Hypothalamus (tissue), 51 donors: ENCODE measurements around the gene EIPR1.
"Not testable (repeated sequence)": the region's sequence is repeated elsewhere in the genome, so short reads cannot be mapped to it uniquely, and the experiment has no call there.

Source experiments
- DNase-seq, 51 donors: peaks; one replicate each; lab custom pipeline; 2025; lab: John Stamatoyannopoulos, UW

EIPR1 gene

DNA sequence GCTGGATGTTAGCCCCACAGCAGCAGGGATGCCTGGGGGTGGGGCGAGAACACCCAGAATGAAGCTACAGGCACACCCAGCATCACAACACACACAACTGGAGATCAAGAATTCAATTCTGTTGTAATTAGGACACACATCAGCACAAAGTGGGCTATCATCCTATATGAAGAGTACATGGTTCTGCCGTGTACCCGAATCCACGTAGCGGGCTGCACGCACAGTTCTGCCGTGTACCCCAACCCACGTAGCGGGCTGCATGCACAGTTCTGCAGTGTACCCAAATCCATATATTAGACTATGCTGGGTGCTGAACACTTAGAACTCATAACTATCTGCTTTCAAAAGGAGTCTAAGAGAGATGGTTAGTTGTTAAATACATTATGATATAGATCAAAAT lies 86.5 kb downstream of the EIPR1 start:
- DNase-seq: no peak

DNA sequence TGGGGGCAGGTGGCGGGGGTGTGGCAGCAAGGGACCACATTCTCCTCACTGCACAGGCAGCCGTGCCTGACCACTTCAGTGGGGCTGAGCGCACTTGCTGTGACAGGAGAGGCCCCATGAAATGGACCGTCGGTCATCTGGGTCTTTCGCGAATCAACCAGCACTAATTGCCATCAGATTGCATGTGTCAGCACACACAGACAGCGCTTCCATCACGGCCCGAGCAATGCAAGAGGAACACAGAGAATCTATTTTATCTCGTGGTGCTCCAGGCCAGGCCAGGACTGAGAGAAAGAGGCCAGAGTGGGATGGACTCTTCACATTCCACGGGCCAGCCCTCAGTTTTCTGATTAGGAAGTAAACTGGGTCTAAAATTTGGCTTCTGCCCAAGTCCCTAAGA lies 87.0 kb downstream of the EIPR1 start:
- no peak for DNase-seq

DNA sequence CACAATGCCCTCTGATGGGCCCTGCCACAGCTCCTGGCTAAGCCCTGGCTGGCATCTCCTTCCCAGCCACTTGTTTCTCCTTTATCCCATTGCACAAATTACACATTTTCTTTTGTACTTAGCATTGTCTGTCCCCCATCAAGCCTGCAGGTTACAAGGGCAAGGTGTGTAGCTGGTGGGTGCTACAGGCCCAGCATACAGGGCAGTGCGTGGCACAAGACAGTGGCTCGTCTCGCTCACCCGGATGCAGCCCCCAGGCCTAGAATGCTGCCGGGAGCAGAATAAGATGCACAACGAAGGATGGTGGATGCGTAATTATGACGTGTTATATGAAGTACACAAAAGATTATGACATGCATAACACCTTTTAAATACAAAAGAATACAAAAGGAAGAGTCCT lies 87.6 kb downstream of the EIPR1 start:
- peak in 1 of 51 donors; percentile 29 for DNase-seq

DNA sequence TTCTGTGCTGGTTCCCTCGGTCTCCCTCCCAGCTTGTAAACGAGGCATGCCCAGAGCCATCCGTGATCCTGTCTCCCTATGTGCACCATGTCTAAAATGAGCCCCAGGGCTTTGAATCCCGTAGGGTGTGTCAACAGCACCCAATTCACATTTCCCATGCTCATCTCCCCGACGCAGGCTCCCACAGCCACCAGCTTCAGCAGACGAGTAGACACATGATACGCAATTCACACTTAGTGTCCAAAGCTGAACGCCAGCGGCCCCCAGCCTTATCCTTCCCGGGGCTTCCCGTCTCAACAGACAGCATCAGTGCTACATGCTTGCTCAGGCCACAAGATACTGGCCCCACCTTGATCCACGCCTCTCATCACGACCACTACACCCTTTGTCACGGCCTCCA lies 88.1 kb downstream of the EIPR1 start:
- DNase-seq: peak in 1 of 51 donors; percentile 47

DNA sequence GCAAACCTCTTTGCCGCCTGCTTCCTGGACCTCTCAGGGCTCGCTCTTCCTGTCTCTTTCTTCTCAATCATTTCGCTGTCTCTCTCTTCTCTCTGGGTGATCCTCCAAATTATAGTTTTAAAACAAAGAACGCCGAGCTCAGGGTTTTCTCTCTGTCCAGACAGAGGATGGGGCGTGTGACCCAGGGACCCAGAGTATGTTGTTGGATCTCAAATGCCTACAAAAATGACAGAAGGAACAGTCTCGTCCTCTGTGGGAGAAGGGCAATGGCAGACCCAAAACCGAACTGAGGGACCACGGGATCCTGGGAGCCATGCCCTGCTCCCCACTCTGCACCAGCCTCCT lies 88.5 kb downstream of the EIPR1 start:
- DNase-seq: no peak

DNA sequence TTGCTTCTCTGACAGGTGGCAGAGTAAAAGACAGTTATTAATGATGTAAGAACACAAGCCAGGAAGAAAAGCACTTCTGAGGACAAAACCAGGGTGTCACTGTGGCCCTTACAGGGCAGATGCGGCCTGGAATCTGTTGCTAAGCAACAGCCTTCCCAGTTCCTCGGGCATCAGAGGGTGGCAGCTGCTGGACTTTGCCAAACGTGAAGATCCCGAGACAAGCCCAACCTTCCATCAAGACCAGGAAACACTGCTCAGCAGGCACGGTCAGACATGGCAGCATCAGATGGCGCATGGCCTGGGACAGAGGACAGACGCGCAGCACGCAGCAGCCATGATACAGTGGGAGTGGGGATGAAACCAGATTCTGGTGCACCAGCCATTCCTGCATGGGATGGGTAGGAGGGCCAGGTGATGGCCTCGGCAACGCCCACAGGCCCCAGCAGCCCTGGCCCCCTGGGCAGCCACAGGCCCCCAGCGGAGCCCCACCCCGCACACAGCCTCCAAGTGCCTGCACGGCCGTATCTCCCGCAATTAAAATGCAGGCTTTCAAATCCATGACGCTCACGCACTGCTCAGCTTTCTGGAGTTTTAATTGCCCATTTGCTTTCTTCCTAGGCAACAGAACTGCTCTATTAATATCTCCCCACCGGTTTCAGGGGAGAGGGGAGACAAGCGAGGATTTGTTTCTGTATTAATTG lies 89.0 kb downstream of the EIPR1 start:
- DNase-seq: peak in 6 of 51 donors; percentile 15 to 56 (median 30)

DNA sequence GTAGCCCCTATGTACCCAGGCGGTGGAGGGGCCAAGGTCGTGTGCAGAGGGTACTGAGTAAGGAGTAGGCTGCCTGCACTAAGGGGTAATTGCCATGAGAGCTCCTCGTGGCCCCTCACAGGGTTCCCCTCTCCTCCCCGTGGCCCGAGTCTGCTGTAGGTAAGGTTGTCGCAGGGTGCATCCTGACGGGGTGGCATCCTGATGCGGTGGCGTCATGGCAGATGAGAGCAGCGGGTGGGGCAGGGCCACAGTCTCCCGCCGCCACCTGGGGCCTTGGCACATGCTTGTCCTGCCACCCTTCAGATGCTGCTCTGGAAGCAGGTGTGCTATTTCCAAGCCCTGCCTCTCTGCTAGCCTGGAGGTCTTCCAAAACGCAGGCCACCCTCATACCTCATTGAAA lies 89.7 kb downstream of the EIPR1 start:
- DNase-seq: no peak

DNA sequence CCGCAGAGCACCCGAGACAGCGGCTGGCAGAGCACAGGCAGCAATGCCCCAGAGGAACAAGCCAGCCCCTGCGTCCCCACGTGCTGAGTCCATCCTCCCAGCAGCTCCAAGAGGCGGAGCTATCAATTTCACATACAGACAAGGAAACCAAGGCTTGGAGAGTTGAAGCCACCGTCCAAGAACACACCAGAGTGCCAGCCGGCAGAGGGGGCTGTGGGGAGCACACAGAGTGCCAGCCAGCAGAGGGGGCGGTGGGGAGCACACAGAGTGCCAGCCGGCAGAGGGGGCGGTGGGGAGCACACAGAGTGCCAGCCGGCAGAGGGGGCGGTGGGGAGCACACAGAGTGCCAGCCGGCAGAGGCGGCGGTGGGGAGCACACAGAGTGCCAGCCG lies 91.0 kb downstream of the EIPR1 start:
- peak in 1 of 51 donors; percentile 28 for DNase-seq

DNA sequence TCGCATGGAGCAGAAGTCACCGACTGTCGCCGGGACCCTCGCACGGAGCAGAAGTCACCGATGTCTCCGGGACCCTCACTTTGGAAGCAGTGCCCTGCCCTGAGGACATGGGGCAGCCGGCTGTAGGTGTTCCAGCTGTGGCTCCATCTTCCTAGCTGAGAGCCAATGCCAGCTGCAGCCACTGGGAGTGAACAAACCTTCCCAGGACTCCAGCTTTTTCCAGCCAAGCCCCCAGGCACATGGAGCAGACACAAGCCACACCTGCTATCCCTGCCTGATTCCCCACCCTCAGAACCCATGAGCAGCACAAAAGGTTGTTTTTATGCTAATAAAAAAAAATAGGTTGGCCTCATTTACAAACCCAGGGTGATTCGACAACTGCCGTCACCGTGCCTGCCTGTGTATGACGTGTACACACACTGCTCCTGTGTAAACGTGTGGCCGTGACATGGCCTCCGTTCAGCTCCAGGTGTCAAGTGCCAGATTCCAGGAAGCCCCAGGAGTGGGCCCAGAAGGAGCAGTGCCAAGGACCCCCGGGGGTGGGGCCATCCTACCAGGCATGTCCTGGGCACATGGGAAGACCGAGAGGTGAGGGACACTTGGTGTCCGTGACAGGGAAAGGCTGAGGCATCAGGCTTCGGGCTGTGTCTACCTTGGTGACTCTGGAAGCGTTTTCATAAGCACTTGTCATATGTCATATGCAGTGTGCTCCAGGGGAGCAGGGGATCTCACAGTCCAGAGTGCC lies 91.5 kb downstream of the EIPR1 start:
- DNase-seq: no peak

DNA sequence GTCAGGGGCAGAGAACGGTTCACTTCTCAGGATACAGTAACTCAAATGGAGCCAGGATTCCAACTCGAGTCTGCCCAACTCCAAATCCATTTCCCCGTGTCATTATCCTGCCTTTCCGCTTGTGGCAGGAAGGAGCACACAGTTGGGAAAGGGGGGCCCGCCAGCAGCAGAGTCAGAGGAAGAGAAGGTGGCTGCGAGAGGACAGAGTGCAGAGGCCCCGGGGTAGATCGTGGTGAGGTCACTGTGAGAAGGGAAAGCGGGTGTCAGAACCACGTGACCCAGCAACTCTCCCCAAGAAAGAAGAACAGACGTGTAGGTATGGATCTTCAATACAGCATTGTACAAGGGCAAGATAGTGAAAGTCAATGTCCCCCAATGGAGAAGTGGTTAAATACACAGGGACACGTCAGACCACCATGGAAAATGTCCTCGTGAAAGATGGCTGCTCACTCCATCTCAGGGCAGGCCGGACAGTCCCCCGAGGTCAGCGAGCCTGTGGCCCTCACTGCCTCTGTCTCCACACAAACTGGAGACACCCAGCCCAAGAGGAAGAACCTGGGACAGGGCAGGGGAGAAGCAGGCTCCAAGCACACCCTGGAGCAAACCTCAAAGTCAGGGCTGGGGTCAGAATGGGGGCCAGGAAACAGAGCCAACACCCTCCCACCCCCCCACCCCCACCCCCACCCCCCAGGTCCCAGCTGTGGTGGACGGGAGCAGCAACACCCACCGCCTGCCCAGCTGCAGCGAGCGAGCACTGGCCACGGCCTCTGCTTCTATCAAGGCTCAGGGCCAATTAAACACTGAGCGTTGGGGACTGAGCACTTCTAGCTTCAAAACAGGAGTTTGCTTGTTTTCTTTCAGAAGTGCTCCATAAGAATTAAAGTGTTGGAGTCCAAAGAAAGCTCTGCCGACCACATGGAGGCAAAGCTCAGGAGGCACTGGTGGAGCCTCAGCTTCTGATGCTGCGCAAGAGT lies 92.7 kb downstream of the EIPR1 start:
- peak in 1 of 51 donors; percentile 20 for DNase-seq

DNA sequence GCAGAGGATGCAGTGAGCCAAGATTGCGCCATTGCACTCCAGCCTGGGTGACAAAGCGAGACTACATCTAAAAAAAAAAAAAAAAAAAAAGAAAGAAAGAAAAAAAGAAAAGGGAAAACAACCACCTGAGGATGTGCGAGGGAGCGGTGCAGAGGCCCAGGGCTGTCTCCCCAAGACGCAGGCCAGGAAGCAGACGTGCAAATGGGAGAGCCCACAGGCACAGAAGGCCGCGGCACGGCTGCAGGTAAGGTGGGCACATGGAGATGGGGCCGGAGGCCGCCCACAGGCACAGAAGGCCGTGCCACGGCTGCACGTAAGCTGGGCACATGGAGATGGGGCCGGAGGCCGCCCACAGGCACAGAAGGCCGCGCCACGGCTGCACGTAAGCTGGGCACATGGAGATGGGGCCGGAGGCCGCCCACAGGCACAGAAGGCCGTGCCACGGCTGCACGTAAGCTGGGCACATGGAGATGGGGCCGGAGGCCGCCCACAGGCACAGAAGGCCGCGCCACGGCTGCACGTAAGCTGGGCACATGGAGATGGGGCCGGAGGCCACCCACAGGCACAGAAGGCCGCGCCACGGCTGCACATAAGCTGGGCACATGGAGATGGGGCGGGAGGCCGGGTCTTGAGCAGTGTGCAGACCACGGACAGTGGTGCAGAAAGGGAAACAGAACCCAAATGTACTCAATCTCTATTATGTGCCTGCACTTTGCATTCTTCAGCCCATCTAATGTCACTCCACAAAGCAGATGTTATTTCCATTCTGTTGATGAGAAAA lies 93.6 kb downstream of the EIPR1 start:
- not testable (repeated sequence) for DNase-seq

DNA sequence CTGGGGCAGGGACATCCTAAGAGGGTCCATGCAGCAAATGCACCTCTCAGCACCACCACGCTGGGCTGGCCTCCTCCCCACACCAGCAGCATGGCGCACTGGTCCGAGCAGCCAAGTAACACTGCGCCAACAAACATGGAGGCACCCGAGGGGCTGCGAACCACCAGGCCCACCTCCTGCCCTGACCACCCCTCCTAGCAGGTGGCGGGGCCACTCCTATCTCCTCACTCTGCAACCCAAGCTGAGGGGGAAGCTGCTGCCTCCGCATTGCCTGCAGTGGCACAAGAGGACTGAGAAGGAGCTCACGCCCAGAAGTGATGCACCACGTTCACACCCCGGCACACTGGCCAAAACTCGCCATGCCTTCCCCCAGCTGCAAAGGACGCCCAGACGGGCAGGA lies 94.4 kb downstream of the EIPR1 start:
- DNase-seq: no peak

DNA sequence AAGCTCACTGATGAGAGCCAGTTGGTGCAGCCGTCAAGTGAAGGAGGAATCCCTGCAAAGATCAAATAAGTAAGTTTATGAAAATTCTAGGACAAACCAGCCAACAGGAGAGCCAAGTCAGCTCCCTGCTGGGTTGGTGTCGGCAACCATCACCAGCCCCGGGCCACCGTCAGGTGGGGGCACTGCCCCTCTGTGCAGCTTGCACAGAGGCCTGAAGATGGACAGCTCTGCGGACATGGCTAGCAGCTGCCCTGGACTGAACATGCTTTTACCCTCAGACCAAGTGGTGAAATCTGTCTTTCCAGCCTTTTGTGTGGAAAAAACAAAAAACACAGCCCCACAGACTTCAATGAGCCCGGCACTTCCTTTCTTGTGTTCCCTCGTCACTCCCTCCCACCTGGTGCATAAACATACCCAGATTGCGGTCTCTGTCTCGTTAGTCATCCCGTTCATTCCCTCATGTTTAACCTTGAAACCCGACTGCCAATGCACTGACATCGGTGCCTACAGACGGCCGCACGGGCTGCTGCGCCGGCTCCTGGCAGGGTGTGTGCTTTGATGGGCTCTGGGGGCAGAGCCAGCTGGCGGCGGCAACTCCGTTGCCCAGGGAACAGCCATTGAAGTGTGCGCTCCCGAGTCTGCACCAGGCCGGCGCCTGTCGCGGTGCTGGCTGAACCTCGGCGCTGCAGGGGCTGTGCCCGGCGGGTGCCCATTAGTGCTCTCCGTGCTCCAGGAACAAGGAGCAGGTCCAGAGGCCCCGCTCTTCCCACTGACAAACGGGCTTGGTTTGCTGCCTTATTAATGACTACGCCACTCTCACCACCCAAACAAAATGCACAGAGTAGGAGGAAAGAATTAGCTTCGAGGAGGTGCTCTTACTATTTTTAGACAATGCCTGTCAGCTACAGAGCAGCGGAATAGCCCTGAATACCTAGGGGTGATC lies 95.3 kb downstream of the EIPR1 start:
- DNase-seq: peak in 44 of 51 donors; percentile 22 to 86 (median 67)

DNA sequence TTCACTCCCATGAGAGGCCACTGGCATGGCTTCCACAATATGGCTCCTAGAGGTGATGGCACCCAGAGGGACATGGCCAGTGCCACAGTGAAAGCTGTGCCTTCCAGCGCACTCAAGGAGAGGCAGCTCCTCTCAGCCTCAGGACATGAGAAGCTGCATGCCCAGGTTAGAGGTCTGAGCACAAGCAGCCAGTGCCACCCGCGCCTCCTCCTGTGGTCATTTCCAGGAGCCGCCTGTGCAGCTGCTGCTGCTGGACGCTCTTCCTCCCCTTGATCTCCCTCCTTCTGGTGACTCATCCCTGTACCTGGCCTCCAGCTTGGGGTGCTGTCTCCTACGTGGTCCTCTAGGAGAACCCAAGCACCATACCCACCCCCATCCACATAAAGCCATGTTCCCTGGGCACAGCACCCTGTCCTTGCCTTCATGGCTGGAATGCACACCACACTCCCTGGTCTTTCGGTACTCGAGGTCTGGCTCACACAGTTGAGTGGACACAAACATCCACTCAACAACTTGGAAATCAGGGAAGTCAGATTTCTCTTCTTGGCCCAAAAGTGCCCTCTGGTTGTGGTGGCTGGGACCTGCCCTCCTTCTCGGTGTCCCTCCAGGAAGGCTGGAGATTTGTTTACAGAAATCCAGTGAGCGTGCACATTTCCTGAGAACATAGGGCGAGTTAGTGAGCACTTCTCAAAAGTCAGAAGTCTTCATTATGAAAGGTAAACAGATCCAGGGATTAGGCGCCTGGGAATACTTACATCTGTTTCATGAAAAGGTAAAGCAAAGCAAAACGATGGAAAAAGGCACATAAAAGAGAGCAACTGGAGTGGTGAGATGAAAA lies 96.7 kb downstream of the EIPR1 start:
- no peak for DNase-seq

DNA sequence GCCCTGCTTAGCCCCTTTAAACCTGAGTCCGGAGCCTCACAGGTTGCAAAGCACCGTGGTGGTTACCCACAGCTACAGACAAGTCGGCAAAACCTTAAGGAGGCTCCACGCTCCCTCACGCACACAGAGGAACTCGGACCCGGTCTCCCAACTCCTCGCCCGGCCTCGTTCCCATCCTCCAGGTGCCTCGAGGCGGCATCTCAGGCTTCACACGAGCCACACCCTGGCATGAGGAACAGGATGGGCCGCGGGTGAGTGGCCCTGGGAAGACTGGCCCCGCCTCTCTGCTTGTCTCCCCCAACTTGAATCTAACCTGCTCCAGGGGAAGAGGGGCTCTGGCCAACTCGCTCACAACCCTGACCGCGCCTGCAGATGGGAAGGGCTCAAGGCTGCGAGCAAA lies 97.4 kb downstream of the EIPR1 start:
- DNase-seq: no peak

DNA sequence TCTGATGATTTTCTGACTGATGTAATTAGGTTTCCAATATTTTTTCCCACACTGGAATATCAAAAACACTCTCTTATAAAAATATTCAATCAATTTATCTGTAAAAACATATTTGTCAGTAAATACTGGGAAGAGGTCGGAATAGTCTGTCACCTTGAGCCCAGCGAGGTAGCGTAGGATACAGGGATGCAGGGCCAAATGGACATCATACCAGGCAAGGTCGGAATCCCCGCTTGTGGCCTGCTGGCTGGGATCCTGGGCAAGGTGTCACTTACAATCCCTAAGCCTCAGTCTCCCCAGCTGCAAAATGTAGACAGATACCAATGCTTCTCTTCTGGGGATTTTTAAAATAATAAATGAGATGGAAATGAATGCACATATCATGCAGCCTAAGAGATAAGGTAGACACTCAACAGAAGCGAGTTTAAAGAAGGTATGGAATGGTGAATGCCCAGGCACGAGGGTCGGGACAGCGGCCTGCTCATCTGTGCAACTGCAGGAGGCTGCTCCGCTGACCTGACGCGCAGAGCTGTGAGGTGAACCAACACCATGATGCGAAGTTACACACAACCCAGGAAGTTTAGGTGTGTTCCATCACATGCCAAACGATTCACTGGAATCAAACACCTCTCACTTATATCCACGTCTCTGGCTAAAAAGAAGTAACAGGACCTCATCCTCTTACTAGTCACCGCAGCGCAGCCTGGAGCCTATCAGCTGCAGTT lies 98.2 kb downstream of the EIPR1 start:
- DNase-seq: no peak

DNA sequence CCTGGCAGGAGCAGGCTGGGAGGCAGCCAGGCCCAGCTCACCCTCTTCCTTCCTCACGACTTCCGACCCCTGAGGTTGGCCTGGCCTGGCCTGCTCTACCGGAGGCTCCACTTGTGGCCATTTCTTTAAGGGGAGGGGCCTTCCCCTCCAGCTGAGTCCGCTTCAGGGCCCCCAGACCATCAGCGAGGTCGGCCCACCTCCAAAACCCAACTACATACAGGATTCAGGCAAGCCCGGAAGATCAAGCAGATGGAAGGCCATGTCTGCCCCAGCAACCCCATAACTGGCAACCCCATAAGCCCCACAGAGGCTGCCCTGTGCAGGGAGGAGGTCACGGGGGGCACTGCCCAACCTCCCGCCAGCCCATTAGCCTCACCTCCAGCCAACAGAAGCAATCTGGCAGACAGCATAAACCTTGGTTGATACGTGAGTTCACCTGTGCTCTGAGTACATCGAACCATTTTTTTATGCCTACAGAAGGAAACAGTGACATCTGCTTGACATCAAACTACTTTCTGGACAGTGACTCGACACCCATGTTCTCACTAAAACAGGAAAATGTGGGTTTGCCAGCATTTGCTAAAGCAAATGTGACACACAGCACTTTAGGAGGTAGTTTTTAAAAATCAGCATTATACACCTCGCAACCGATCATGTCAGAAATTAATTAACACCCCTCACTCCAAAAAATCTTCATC lies 98.9 kb downstream of the EIPR1 start:
- no peak for DNase-seq
